Stimulated activated CD4-positive, alpha-beta T cell treated with anti-CD3 and anti-CD28 coated beads, Interleukin-1b, Interleukin-23, amount 100 ng/mL, for 48 hours (primary cell): ENCODE data around the gene ADK.
"Not testable (repeated sequence)": the region's sequence is repeated elsewhere in the genome, so short reads cannot be mapped to it uniquely, and the experiment has no call there.

ENCODE experiments used
- DNase-seq: peaks from one replicate; pipeline ENCODE4 v3.0.0-alpha.2; 2020

Gene ADK

GRCh38 chr10:74500026-74500704 lies 349.1 kb downstream of the ADK start:
- DNase-seq = peak; percentile 16

GRCh38 chr10:74500816-74501215 lies 349.8 kb downstream of the ADK start:
- no peak for DNase-seq

GRCh38 chr10:74502963-74503608 lies 352.1 kb downstream of the ADK start:
- no peak for DNase-seq

- DNase-seq = no peak
Measured at GRCh38 chr10:74507951-74508350, 356.9 kb downstream of the ADK start.

- no peak for DNase-seq
Measured at GRCh38 chr10:74510594-74510993, 359.6 kb downstream of the ADK start.

- DNase-seq = no peak
Measured at GRCh38 chr10:74511051-74511450, 360.0 kb downstream of the ADK start.

- no peak for DNase-seq
Measured at GRCh38 chr10:74514322-74514721, 363.3 kb downstream of the ADK start.

- DNase-seq = no peak
Measured at GRCh38 chr10:74518061-74518460, 367.0 kb downstream of the ADK start.

GRCh38 chr10:74521526-74521925 lies 370.5 kb downstream of the ADK start:
- no peak for DNase-seq

GRCh38 chr10:74523199-74523598 lies 372.2 kb downstream of the ADK start:
- no peak for DNase-seq

GRCh38 chr10:74525885-74526284 lies 374.9 kb downstream of the ADK start:
- no peak for DNase-seq

GRCh38 chr10:74527611-74528010 lies 376.6 kb downstream of the ADK start:
- not testable (repeated sequence) for DNase-seq

- DNase-seq = no peak
Measured at GRCh38 chr10:74529205-74529604, 378.2 kb downstream of the ADK start.

- DNase-seq = no peak
Measured at GRCh38 chr10:74530981-74531380, 380.0 kb downstream of the ADK start.

GRCh38 chr10:74539317-74539716 lies 388.3 kb downstream of the ADK start:
- DNase-seq = no peak

GRCh38 chr10:74541375-74541774 lies 390.4 kb downstream of the ADK start:
- no peak for DNase-seq

- DNase-seq = no peak
Measured at GRCh38 chr10:74542077-74542476, 391.1 kb downstream of the ADK start.

- no peak for DNase-seq
Measured at GRCh38 chr10:74543276-74543675, 392.3 kb downstream of the ADK start.

GRCh38 chr10:74544106-74544505 lies 393.1 kb downstream of the ADK start:
- DNase-seq = no peak

- no peak for DNase-seq
Measured at GRCh38 chr10:74548676-74549075, 397.7 kb downstream of the ADK start.

- no peak for DNase-seq
Measured at GRCh38 chr10:74556072-74556705, 405.2 kb downstream of the ADK start.

- DNase-seq = no peak
Measured at GRCh38 chr10:74557098-74557497, 406.1 kb downstream of the ADK start.

GRCh38 chr10:74558403-74558802 lies 407.4 kb downstream of the ADK start:
- DNase-seq = no peak

GRCh38 chr10:74558897-74559296 lies 407.9 kb downstream of the ADK start:
- DNase-seq = no peak
